HG03139 (cell line): ENCODE measurements around the gene SPANXN5.
"Not testable (repeated sequence)": the region's sequence is repeated elsewhere in the genome, so short reads cannot be mapped to it uniquely, and the experiment has no call there.

Experiments used
- ATAC-seq: cut with Tn5 transposase; IDR thresholded peaks from one replicate; pipeline ENCODE4 v1.9.1; 2021; ENCODE audit not compliant: unreplicated experiment

Gene SPANXN5

DNA sequence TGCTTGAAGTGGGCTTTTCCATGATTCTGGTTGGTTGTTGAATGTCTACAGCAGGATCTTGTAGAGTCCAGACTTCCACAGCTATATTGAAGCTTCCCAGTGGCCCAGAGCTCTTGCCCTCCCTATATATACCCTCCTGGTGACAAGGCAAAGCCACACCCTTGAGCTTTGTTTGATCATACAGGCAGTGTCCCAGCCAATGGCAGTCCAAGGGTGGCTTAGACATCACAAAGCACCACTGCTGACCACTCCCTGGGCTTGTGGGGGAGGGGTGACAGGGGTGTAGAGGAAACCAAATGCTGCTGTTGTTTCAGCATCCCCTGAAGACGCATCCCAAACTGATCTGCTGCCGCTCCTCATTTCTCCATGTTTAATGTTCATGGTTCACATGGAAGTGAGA, at the start of gene SPANXN5:
Gene SPANXN5 (minus strand): TSS at position 101 of the 400 bp plus-strand sequence. CDS start 79 bp downstream, at position 22.
- not testable (repeated sequence) for ATAC-seq

GRCh38 chrX:52843619-52844018, 46.4 kb upstream of the SPANXN5 start:
- not testable (repeated sequence) for ATAC-seq

- no peak for ATAC-seq
Observed at GRCh38 chrX:52839137-52839536, 41.9 kb upstream of the SPANXN5 start.

- ATAC-seq, result no peak
Observed at GRCh38 chrX:52830551-52830950, 33.3 kb upstream of the SPANXN5 start.

DNA sequence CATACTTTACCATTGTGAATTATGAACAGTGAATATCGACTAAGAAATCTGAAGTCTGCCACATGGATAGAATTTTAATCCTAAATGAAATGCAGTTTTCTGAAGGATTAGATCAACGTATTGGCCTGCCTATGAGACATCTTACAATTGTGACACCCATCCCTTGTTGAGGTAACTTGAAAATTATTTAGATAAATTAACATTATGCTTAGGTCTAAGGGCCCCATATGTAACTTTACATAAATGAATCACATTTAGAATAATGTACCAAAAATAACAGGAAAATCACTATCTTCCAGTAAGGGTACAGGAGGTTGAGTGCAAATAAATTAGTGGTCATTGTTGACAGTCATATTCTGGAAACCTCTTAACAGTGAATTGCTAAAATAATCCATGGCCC, 27.4 kb upstream of the SPANXN5 start:
- ATAC-seq, result no peak

DNA sequence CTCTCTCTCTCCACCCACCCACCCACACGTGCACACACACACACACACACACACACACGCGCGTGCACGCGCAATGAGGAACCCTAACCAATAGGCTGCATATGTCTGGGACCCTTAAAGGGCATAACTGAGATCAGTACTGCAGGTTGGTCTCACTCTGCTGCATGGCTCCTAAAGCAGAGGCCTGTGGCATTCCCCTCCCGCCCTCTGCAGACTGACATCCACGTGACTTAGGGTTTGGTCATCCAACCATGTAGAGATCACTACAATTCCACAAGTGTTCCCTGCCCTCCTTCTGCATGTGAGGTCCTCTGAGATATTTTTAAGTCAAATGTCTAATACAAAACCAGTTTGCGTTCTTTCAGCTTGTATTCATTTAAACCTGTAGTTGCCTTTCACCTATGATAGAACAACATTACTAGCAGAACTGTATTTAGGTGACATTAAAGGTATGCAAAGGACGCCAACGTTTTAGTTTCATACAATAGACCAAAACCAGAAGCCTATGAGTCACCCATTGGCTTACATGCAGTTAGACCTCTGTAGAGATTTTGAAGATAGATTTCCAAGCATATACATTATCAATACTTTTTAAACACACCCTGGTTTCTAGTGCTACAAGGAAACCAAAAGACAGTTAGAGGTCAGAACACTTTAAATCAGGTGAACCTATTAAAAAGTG, 24.0 kb upstream of the SPANXN5 start:
- no peak for ATAC-seq

DNA sequence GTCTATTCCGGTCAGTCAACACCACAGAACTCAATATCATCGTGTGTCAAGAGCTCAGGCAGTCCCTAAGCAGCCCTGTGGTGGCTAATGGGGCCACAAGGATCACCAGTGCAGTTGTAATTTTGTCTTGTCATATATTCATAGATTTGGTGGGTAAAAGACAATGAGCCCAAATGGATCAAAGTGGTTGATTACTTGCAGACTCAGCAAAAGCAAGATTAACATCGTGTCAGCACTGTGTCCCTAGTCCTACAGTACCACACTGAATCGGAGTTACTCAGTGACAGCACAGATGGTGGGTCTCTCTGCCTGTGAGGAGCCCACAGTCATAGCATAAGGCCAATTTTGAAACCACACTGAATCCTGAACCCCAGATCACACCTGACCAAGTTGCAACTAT, 22.6 kb upstream of the SPANXN5 start:
- ATAC-seq, result no peak

- no peak for ATAC-seq
Observed at GRCh38 chrX:52811065-52811625, 13.9 kb upstream of the SPANXN5 start, which contains the start of gene XAGE5. XAGE5 (plus strand) TSS chrX:52811287; CDS start chrX:52812567, 1,280 bp downstream.

DNA sequence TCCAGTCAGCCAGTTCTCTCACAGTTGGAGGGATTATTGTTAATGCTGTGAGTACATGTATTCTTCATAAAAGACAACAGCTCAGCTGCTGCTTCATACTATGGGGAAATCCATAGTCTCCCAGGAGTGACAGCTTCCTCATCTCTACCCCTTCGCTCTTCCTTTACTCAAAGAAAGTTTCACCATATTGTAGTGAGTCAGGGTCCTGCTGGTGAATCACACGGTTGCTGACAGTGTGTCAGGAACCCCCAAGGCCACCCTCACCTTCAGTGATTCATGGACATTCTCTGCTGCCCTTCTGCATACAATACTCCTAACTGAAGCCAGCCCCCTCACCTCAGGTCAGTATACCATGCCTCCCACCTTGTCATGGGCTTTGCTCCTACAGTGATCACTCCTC, 7.6 kb upstream of the SPANXN5 start:
- ATAC-seq, result not testable (repeated sequence)

DNA sequence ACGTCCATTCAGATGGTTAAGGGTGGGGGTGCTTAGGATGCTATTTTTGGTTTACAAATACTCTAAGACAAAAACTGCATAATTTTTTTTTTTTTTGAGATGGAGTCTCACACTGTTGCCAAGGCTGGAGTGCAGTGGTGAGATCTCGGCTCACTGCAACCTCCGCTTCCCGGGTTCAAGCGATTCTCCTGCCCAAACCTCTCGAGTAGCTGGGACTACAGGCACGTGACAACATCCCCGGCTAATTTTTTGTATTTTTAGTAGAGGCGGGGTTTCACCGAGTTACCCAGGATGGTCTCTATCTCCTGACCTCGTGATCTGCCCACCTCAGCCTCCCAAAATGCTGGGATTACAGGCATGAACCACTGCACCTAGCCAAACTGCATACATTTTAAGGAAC, 23.7 kb downstream of the SPANXN5 start:
- ATAC-seq, result not testable (repeated sequence)

DNA sequence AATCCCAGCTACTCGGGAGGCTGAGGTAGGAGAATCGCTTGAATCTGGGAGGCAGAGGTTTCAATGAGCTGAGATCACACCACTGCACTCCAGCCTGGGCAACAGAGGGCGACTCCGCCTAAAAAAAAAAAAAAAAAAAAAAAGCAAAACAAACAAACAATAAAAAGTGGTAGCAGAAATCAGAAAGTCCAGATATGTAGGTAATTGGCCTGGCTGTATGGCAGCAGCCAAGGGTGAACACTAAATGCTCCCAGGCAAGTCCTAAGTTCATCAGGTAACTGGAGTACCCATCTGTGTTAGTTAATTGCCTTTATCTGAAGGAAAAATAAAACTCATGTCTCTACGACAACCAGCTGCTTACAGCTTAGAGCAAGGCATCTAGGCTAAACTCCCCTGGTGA, 31.2 kb downstream of the SPANXN5 start:
- not testable (repeated sequence) for ATAC-seq

- ATAC-seq, result not testable (repeated sequence)
Observed at GRCh38 chrX:52750952-52751351, 46.3 kb downstream of the SPANXN5 start, which contains the start of gene SSX2B. SSX2B (plus strand) TSS chrX:52751252; CDS start chrX:52752681, 1,429 bp downstream.
